ENCODE results near the gene ATP8B3.

ATP8B3 gene

GRCh38 chr19:1739960-1740629, 72.0 kb downstream of the ATP8B3 start:
- no peak for DNase-seq (ENCODE audit: low read depth)

- DNase-seq (ENCODE audit: low read depth): no peak
Observed at GRCh38 chr19:1736927-1737326, 75.1 kb downstream of the ATP8B3 start.

DNA sequence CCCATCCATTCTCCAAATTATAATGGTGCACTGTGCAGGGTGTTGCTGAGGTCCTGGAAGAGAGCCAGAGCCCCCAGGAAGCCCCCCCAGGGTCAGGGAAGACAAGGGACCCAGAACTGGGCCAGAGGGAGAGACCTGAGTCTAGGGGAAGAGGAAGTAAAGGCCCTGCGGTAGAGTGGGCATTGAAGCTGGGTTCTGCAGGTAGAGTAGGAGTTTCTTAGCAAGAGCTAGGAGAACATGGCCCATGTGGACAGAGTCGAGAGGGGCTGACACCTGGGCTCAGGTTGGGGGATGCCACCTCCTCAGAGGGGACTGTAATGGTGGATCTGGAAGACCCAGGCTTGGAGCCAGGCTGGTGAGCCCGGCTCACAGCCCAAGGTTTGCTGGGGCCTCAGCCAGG, 75.8 kb downstream of the ATP8B3 start:
- DNase-seq (ENCODE audit: low read depth): no peak

GRCh38 chr19:1734321-1734966, 77.6 kb downstream of the ATP8B3 start:
- no peak for DNase-seq (ENCODE audit: low read depth)

Data from activated gamma-delta T cell treated with anti-CD3 and anti-CD28 coated beads, Interleukin-2, amount 50 U/mL, for 16 hours (primary cell).